Measurements from ENCODE around the gene COX5A.
A peak's percentile ranks its signal among the peaks of the same experiment; 100 is the strongest.

Gene COX5A

GRCh38 chr15:74937590-74938371, at the start of gene COX5A:
Gene COX5A, minus strand, starts transcription at chr15:74938073. Its CDS starts 59 bp downstream, at chr15:74938014.
- peak; percentile 79 to 97 for DNase-seq

GRCh38 chr15:74983725-74984231, 45.9 kb upstream of the COX5A start:
- DNase-seq: no peak

GRCh38 chr15:74982183-74982582, 44.3 kb upstream of the COX5A start:
- DNase-seq: no peak

GRCh38 chr15:74978503-74978902, 40.6 kb upstream of the COX5A start:
- DNase-seq: no peak

- no peak for DNase-seq
Observed at GRCh38 chr15:74978077-74978476, 40.2 kb upstream of the COX5A start.

- DNase-seq: no peak
Observed at GRCh38 chr15:74977599-74977998, 39.7 kb upstream of the COX5A start.

GRCh38 chr15:74976159-74976558, 38.3 kb upstream of the COX5A start:
- no peak for DNase-seq

- no peak for DNase-seq
Observed at GRCh38 chr15:74967670-74968069, 29.8 kb upstream of the COX5A start.

- DNase-seq: no peak
Observed at GRCh38 chr15:74964794-74965193, 26.9 kb upstream of the COX5A start.

- no peak for DNase-seq
Observed at GRCh38 chr15:74963213-74963612, 25.3 kb upstream of the COX5A start.

- no peak for DNase-seq
Observed at GRCh38 chr15:74962671-74963070, 24.8 kb upstream of the COX5A start.

- no peak for DNase-seq
Observed at GRCh38 chr15:74962219-74962618, 24.3 kb upstream of the COX5A start.

GRCh38 chr15:74961616-74962015, 23.7 kb upstream of the COX5A start:
- no peak for DNase-seq

- no peak for DNase-seq
Observed at GRCh38 chr15:74960995-74961588, 23.2 kb upstream of the COX5A start.

GRCh38 chr15:74960286-74960685, 22.4 kb upstream of the COX5A start:
- no peak for DNase-seq

- DNase-seq: no peak
Observed at GRCh38 chr15:74959586-74959939, 21.7 kb upstream of the COX5A start.

- peak in 1 of 2 experiments; percentile 23 for DNase-seq
Observed at GRCh38 chr15:74958908-74959585, 21.2 kb upstream of the COX5A start.

- DNase-seq: peak in 1 of 2 experiments; percentile 64
Observed at GRCh38 chr15:74958320-74958907, 20.5 kb upstream of the COX5A start.

- DNase-seq: no peak
Observed at GRCh38 chr15:74957476-74958035, 19.7 kb upstream of the COX5A start.

- DNase-seq: peak; percentile 48 to 89
Observed at GRCh38 chr15:74956648-74957475, 19.0 kb upstream of the COX5A start, which contains the start of gene RPP25. Gene RPP25, minus strand, starts transcription at chr15:74956772. Its CDS starts 189 bp downstream, at chr15:74956583.

GRCh38 chr15:74955796-74956647, 18.1 kb upstream of the COX5A start:
- DNase-seq: peak; percentile 33 to 89

Measured in NCI-H526 (cell line).